ENCODE results near the gene MRPL53.
"Not testable (repeated sequence)": the region's sequence is repeated elsewhere in the genome, so short reads cannot be mapped to it uniquely, and the experiment has no call there.

MRPL53 gene

DNA sequence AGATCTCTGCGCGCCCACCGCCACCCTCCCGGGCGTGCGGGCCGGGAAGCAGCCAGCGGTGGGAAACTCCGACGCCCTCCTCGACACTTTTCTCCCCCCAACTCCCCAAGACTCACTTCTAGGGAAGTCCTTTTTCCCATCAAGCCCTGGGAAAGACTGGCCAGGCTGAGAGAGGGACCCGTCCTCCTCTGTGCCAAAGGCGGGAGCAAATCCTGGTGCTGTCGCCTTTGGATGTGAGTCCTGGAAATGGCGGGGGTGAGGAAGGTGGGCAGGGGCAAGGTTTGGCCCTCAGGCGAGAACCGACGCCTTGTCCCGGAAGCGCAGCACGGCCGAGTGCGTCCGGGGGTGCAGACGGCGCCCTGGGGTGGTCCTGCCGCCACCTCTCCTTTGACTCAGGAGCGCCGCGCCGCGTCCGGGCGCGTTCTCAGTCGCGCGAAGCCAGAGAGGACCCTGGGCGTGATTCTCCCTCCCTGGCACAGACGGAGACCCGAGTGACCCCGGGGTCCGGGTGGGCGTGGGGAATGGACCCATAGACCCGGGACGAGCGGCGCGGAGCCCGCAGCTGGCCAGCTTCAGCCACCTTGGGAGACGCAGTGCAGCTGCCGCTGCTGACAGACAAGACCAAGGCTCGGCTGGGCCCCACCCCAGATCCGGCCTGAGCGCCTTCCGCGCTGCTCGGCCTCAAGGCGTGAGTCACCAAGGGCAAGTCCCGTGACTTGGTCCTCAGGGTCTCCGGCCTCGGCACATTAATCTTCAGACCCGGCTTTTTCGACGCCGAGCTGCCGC lies 30.4 kb upstream of the MRPL53 start:
- no peak for DNase-seq (ENCODE audit: low read depth)

DNA sequence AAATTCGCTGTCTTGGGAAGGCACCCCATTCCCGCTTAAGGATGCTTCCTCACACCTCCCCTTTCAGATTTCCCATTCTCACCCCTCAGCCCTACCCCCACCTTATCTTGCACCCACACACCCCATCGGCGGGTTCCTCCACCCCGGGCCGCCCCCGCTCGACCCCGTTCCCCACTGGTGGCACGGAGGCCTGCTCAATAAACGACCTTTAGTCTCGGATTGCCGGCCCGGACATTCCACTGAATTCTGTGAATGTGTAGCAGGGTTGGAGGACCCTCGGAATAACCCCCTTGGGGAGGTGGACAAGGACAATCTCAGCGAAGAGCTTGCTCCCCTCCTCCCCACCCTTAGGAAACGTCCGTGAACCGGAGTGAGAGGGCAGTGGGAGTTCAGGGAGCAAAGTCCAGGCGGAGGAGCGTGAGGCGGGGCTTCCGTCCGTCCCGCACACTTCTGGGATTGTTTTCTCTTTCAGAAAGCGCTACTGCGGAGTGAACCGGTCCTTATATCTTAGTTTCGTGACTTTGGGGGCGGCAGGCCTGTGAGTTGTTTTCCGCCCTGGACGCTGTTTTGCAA lies 29.8 kb upstream of the MRPL53 start:
- no peak for DNase-seq (ENCODE audit: low read depth)

DNA sequence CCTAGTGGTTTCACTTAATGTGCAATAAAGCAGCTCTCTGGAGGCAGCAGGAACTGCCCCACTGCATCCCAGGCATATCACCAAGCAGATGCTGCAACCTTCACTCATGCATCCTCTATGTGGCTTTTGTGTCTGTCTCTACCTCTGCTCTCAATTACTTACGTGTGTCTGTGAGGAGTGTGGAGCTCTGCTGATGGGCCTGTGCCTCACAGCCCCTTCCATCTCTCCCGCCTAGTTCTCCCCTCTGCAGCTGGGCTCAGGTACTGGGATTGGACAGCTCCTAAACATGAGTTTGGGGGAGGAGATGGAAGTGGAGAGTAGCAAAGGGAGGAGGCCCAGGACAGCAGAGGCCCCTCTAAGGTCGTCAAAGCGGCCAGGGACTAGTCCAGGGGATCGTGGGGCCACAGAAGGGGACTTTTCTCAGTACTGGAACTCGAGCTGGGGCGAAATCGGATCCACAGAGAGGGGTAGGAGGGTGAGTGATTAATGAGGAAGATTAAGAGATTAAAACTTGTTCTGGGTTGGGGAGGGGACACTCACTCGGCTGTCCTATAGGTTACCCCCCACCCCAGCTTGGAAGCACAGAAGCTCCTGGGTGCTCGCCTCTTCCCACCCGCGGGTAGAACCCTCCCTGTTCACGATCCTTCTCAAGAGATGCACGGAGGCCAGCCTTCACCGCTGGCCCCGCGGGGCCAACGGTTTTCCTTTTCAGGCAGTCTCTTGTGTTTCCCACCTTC lies 29.0 kb upstream of the MRPL53 start:
- DNase-seq (ENCODE audit: low read depth) = no peak

DNA sequence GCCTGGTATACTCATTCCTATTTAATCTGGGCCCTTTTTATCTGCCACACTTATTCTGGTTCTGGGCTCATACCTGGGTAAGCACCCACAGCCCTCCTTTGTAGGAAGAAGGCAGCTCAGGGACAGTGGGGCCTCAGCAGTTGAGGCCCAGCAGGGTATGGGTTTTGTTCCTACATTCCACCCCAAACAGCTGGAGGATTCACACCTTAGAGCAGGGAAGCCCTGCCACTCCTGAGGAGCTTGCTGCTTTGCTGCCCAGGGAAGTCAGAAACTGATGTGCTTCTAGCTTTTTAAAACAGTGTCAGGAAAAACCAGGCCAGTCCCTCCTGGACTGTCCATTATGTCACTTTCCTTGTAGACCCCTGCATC lies 28.1 kb upstream of the MRPL53 start:
- no peak for DNase-seq (ENCODE audit: low read depth)

DNA sequence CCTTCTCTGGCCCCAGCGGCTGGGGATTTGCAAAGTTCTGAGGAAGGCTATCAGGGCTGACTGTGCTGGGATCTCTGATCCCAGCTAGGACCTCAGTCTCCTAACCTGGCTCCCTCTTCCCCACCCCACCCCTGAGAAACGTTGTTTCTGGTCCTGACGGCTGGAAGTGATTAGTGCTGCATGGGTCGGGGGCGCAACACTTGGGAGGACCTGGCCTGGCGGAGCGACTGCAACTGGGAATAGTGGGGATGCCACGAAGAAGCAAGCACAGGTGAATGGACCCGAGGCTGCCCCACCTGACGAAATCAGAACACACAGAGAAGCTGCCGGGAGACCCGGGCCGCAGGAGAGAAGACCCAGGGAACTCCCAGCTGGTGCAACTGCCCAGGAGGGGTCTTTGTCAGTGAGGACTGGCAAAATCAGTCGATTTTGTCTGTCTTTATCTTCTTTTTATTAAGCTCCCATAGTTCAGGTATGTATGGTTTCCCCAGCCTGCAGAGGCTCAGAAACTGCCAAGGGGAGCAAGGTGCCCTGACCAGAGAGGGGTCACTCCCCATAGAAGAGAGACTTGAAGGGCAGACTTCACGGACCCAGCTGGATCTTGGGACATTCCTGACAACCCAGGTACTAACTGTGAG lies 27.6 kb upstream of the MRPL53 start:
- DNase-seq (ENCODE audit: low read depth) = no peak

GRCh38 chr2:74499267-74499939 lies 26.9 kb upstream of the MRPL53 start, which contains the start of gene LBX2:
Gene LBX2, minus strand, starts transcription at chr2:74499603. Its CDS starts 66 bp downstream, at chr2:74499537.
- DNase-seq (ENCODE audit: low read depth) = no peak

GRCh38 chr2:74498500-74499266 lies 26.2 kb upstream of the MRPL53 start:
- no peak for DNase-seq (ENCODE audit: low read depth)

DNA sequence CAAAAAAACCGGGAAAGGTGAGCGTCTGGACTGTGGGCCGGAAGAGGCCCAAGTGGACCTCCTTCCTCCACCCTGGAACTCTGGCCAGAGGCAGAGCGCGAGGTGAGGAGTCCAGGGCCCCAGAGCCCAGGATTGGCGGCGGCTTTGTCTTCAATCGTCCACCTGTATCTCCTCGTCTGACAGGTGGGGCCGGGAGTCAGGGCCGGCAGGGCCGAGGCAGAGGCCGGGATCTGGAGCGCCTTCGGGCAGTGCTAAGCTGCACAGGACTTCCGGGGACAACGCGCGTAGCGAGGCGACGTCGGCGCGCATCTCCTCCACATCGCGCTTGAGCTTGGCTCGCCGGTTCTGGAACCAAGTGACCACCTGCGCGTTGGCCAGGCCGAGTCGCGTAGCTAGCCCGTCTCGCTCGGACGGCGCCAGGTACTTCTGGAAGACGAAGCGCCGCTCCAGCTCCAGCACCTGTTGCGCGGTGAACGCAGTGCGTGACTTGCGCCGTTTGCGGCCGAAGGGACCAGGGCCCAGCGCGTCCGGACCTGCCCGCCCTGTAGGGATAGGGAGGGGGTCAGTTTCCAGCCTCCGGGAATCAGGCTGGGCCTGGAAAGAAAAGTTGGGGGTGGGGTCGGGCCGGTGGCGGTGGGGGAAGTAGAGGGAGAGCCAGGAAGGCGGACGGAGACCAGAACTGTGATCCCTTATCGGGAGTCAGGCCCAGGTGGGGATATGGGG lies 25.5 kb upstream of the MRPL53 start:
- DNase-seq (ENCODE audit: low read depth) = no peak

GRCh38 chr2:74496997-74497776 lies 24.7 kb upstream of the MRPL53 start:
- no peak for DNase-seq (ENCODE audit: low read depth)

GRCh38 chr2:74495440-74495839 lies 23.0 kb upstream of the MRPL53 start:
- no peak for DNase-seq (ENCODE audit: low read depth)

- DNase-seq (ENCODE audit: low read depth) = no peak
These were observed 21.1 kb upstream of the MRPL53 start for GRCh38 chr2:74493546-74493945.

DNA sequence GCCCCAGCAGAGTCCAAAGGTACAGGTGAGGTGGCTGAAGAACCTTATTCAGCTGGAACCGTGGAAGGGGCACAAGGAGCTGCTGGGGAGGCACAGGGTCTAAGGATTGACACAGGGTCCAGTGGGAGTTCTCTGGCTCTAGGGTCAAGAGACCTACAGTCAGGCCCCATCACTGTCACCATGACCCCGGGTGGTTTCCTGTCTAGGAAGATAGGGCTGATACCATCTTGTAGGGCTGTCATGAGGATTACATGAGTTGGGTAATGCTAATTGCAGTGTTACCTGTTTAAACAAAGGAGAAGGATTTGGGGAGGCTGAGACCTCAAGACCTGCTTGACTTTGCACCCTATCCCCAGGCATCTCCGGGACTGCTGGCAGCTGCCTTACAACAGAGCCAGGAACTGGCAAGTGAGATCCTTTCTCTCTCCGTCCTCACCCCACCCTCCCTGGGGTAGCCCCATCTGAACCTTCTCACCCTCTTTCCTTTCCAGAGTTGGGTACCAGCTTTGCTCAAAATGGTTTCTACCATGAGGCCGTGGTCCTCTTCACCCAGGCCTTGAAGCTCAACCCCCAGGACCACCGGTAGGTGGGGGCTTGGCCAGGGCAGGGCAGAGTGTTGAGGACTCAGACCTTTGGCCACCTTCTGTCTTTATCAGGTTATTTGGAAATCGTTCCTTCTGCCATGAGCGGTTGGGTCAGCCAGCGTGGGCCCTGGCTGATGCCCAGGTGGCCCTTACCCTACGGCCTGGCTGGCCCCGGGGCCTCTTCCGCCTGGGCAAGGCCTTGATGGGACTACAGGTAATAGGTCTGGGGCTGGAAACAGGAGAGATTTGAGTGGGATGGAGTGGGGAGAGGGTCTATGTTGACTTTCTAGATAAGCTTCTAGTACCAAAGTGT lies 19.4 kb upstream of the MRPL53 start:
- no peak for DNase-seq (ENCODE audit: low read depth)

GRCh38 chr2:74489906-74490305 lies 17.4 kb upstream of the MRPL53 start:
- DNase-seq (ENCODE audit: low read depth) = no peak

GRCh38 chr2:74488643-74489481 lies 16.4 kb upstream of the MRPL53 start:
- no peak for DNase-seq (ENCODE audit: low read depth)

- DNase-seq (ENCODE audit: low read depth) = no peak
These were observed 13.7 kb upstream of the MRPL53 start for GRCh38 chr2:74486141-74486540.

GRCh38 chr2:74483675-74484164 lies 11.2 kb upstream of the MRPL53 start:
- DNase-seq (ENCODE audit: low read depth) = not testable (repeated sequence)
